Esophagus muscularis mucosa (tissue), 4 donors: ENCODE results near the gene SLCO4C1.

ENCODE experiments used
- CTCF ChIP-seq, 3 experiments: fragments of 200-600 bp in 2 of 3; fragments of 450-650 bp in 1 of 3; sonication (generic) in 2 of 3; IDR thresholded peaks; one replicate each; pipeline ENCODE4 v1.5.1; 2017 to 2019; ENCODE audit warnings: antibody characterized with exemption in 3 of 3, mild to moderate bottlenecking in 2 of 3, moderate library complexity in 1 of 3
- EP300 ChIP-seq: sonication (generic); formaldehyde crosslinking; IDR thresholded peaks from one replicate; pipeline ENCODE4 v1.6.1; 2017; ENCODE audit warnings: antibody characterized with exemption
- POLR2A ChIP-seq: fragments of 450-650 bp; IDR thresholded peaks from one replicate; pipeline ENCODE4 v1.6.1; 2017; ENCODE audit warnings: antibody characterized with exemption, moderate library complexity, mild to moderate bottlenecking, low read depth
- POLR2AphosphoS5 ChIP-seq, 2 donors: sonication (generic); formaldehyde crosslinking; IDR thresholded peaks; one replicate each; pipeline ENCODE4 v1.6.1; 2017; ENCODE audit warnings: antibody characterized with exemption in 2 of 2

GRCh38 chr5:102226321-102226720 lies 69.8 kb downstream of the SLCO4C1 start:
- TF ChIP-seq CTCF (IDR thresholded peaks at IDR 0.05) (no peak), POLR2AphosphoS5 (IDR thresholded peaks at IDR 0.05) (no peak), POLR2A (no peak), EP300 (no peak)
